NCI-H446 treated with DMSO at 0.1 percent for 48 hours (cell line): Measurements from ENCODE around the gene CYP24A1.
"Not testable (repeated sequence)": the region's sequence is repeated elsewhere in the genome, so short reads cannot be mapped to it uniquely, and the experiment has no call there.

Source experiments
- DNase-seq: peaks from one replicate; lab custom pipeline; 2025; lab: John Stamatoyannopoulos, UW

The CYP24A1 gene

GRCh38 chr20:54133434-54134427 lies 40.1 kb downstream of the CYP24A1 start:
- no peak for DNase-seq

- DNase-seq, result no peak
Observed at GRCh38 chr20:54132612-54133433, 41.0 kb downstream of the CYP24A1 start.

- no peak for DNase-seq
Observed at GRCh38 chr20:54131675-54132611, 41.8 kb downstream of the CYP24A1 start.

- DNase-seq, result not testable (repeated sequence)
Observed at GRCh38 chr20:54131125-54131524, 42.7 kb downstream of the CYP24A1 start.

- DNase-seq, result no peak
Observed at GRCh38 chr20:54129350-54129749, 44.4 kb downstream of the CYP24A1 start.

- DNase-seq, result no peak
Observed at GRCh38 chr20:54127855-54128574, 45.8 kb downstream of the CYP24A1 start.

GRCh38 chr20:54126806-54127655 lies 46.8 kb downstream of the CYP24A1 start:
- no peak for DNase-seq

GRCh38 chr20:54126328-54126727 lies 47.5 kb downstream of the CYP24A1 start:
- not testable (repeated sequence) for DNase-seq

- DNase-seq, result no peak
Observed at GRCh38 chr20:54123587-54124180, 50.1 kb downstream of the CYP24A1 start.

GRCh38 chr20:54122681-54123586 lies 50.9 kb downstream of the CYP24A1 start:
- DNase-seq, result no peak

GRCh38 chr20:54122189-54122588 lies 51.6 kb downstream of the CYP24A1 start:
- no peak for DNase-seq

- DNase-seq, result no peak
Observed at GRCh38 chr20:54119744-54120143, 54.0 kb downstream of the CYP24A1 start.

- no peak for DNase-seq
Observed at GRCh38 chr20:54118220-54119001, 55.4 kb downstream of the CYP24A1 start.

GRCh38 chr20:54116550-54117235 lies 57.1 kb downstream of the CYP24A1 start:
- no peak for DNase-seq

GRCh38 chr20:54115172-54115854 lies 58.5 kb downstream of the CYP24A1 start:
- no peak for DNase-seq

- no peak for DNase-seq
Observed at GRCh38 chr20:54114109-54114508, 59.7 kb downstream of the CYP24A1 start.
